Adrenal gland (tissue), 12 donors: ENCODE measurements around the gene TOP2A. TPM values are rescaled to one million over a fixed set of nuclear protein-coding genes. Genes with fewer than 3 reads are reported as not detected.
A peak's percentile ranks its signal among the peaks of the same experiment; 100 is the strongest.

Experiments used
- DNase-seq, 7 donors: peaks; one replicate each; pipeline ENCODE4 v3.0.0-alpha.2; 2019 to 2020
- H3K27ac ChIP-seq, 5 donors: fragments of 200-600 bp; sonication (generic) in 4 of 5; 1 replicate in 3 of 5; 2 replicates in 2 of 5; pipeline versions ENCODE4 v1.5.1 to v1.8.0; 2016 to 2020; ENCODE audit warnings: mild to moderate bottlenecking in 1 of 5
- H3K27me3 ChIP-seq: fragments of 200-600 bp; 2 replicates; pipeline ENCODE4 v1.8.0; 2021
- H3K36me3 ChIP-seq, 2 donors: fragments of 200-600 bp; replicated peaks in 1 of 2; 1 replicate in 1 of 2; 2 replicates in 1 of 2; pipeline versions ENCODE4 v1.5.1 to v1.8.0; 2018 to 2022
- H3K4me1 ChIP-seq, 2 donors: fragments of 200-600 bp; replicated peaks in 1 of 2; 1 replicate in 1 of 2; 2 replicates in 1 of 2; pipeline versions ENCODE4 v1.5.1 to v1.8.0; 2018 to 2021
- H3K4me3 ChIP-seq, 4 donors: fragments of 200-600 bp; sonication (generic) in 3 of 4; one replicate each; pipeline ENCODE4 v1.5.1; 2016 to 2018
- H3K9me3 ChIP-seq, 3 donors: fragments of 200-600 bp; sonication (generic) in 1 of 3; replicated peaks in 1 of 3; 1 replicate in 2 of 3; 2 replicates in 1 of 3; pipeline versions ENCODE4 v1.5.1 to v1.8.0; 2016 to 2021
- POLR2A ChIP-seq, 2 donors: fragments of 450-650 bp; IDR thresholded peaks; one replicate each; pipeline ENCODE4 v1.6.1; 2017; ENCODE audit warnings: antibody characterized with exemption in 2 of 2, mild to moderate bottlenecking in 2 of 2, moderate library complexity in 1 of 2
- WGBS, 4 donors: extraction: QIAGEN DNeasy Blood & Tissue Kit in 2 of 4; methylation state at CpG; one replicate each; pipeline versions ENCODE4 v1.1.5 to v1.1.7; 2013 to 2017; 5-methylcytosine and 5-hydroxymethylcytosine counted together
- intact Hi-C, 2 donors: fragments of 100-400 bp; cut with DNase I; formaldehyde crosslinking; loops; one replicate each; pipeline versions ENCODE4 v1.14.1 to v1.15.0; 2022 to 2023
- polyA plus RNA-seq, 3 donors: library from polyadenylated mRNA; stranded (reverse); fragments of 200-250 nt in 2 of 3; fragments of 350-450 nt in 1 of 3; fragmentation: Illumina TruSeq in 1 of 3; extraction: RNeasy Lipid Tissue Mini Kit (QIAGEN cat#74804) in 1 of 3; gene quantifications; one replicate each; pipeline ENCODE4 v1.2.3, GENCODE V29; 2013 to 2014
- total RNA-seq, 9 donors: library from RNA; depleted of rRNA in 4 of 9; stranded (reverse); fragments of >200 nt in 4 of 9; fragments of 120-200 nt in 1 of 9; fragmentation: NEBNext Ultra II Directional in 1 of 9; extraction: Animal tissue kit (Norgen Biotek cat#: 25700) in 1 of 9; gene quantifications; one replicate each; pipeline versions ENCODE4 v1.1.0 to v1.2.4, GENCODE V29; 2013 to 2023
- TF ChIP-seq, protein P1 (sequence below), 6 experiments: fragments of 450-650 bp in 4 of 6; fragments of 200-600 bp in 2 of 6; sonication (generic) in 1 of 6; IDR thresholded peaks; 1 replicate in 5 of 6; 2 replicates in 1 of 6; pipeline versions ENCODE4 v1.5.1 to v1.8.0; 2016 to 2021; ENCODE audit warnings: antibody characterized with exemption in 6 of 6, mild to moderate bottlenecking in 2 of 6, moderate library complexity in 1 of 6
- donor health status: healthy with polysubstance abuse.
- donor health status: Bipolar disorder and iron deficiency.
- donor health status: DM: yes; HTN: yes; CAD: no.
- donor health status: DM: no; HTN: no; CAD: no.
- donor health status: DM: no; HTN: no; CAD: no.
- donor health status: DM: yes; HTN: yes; CAD: no.

The TOP2A gene
- total and polyA plus RNA-seq, 12 donors, result 0.32 to 51.1 (median 3.8) TPM

DNA sequence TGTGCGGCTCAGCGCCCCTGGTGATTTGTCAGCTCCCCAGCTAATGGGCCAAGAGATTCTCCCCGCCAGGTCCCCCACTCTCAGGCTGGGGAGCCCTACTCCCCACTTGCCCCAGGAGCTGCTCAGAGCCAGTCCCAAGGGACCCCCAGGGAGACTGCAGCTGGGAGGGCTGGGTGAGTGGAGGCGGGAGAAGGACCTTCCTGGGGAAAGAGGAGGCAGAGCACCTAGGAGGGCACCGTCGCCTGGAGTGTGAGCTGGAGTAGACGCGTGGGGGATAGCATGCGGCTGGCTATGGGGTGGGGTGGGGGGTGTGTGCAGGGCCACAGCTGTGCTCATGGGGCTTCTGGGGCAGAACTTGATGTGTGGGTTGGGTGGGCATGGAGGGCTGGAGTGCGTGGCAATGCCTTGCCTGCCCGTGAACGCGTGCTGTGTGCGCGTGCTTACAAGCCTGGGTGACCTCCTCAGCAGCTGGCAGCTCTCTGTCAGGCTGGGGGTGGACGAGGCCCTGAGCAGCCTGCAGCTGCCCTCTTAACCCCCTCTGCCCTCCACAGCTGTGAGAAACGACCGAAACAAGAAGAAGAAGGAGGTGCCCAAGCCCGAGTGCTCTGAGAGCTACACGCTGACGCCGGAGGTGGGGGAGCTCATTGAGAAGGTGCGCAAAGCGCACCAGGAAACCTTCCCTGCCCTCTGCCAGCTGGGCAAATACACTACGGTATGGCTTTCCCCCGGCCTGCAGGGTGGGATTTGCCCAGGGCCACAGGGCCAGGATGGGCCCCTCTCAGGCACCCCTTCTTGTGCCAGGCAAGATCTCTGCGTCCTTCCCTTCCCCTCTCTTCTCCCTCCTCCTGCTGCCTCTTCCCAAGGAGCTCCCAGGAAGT is 66.1 kb downstream of the TOP2A start:
- no peaks in the 10 kb centered on the region for H3K27me3 ChIP-seq
- no peaks in the 10 kb centered on the region for H3K9me3 ChIP-seq
- peaks cover 0 to 46% of the 10 kb centered on the region in 2 donors for H3K36me3 ChIP-seq
- H3K27ac ChIP-seq, result peak overlapping the region in 3 of 5 donors; percentile 1 to 100 (median 72)
- peaks cover 35 to 65% of the 10 kb centered on the region in 2 donors for H3K4me1 ChIP-seq
- TF ChIP-seq POLR2A (IDR thresholded peaks at IDR 0.05), result no peak
- TF ChIP-seq, protein P1, sequence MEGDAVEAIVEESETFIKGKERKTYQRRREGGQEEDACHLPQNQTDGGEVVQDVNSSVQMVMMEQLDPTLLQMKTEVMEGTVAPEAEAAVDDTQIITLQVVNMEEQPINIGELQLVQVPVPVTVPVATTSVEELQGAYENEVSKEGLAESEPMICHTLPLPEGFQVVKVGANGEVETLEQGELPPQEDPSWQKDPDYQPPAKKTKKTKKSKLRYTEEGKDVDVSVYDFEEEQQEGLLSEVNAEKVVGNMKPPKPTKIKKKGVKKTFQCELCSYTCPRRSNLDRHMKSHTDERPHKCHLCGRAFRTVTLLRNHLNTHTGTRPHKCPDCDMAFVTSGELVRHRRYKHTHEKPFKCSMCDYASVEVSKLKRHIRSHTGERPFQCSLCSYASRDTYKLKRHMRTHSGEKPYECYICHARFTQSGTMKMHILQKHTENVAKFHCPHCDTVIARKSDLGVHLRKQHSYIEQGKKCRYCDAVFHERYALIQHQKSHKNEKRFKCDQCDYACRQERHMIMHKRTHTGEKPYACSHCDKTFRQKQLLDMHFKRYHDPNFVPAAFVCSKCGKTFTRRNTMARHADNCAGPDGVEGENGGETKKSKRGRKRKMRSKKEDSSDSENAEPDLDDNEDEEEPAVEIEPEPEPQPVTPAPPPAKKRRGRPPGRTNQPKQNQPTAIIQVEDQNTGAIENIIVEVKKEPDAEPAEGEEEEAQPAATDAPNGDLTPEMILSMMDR (IDR thresholded peaks at IDR 0.05), result no peak
- H3K4me3 ChIP-seq, result no peak overlapping the region
- DNase-seq, result peak in 4 of 7 donors; percentile 24 to 67 (median 30)
- intact Hi-C loops, result loop anchor here (2.0 to 10.0 kb wide), 3 partner anchors 41 to 157 kb away; no protein-coding TSS in a partner anchor
- WGBS, 4 donors, result 75 to 86% (median 83%) methylated on average over 17 to 27 of the region's 27 CpGs

DNA sequence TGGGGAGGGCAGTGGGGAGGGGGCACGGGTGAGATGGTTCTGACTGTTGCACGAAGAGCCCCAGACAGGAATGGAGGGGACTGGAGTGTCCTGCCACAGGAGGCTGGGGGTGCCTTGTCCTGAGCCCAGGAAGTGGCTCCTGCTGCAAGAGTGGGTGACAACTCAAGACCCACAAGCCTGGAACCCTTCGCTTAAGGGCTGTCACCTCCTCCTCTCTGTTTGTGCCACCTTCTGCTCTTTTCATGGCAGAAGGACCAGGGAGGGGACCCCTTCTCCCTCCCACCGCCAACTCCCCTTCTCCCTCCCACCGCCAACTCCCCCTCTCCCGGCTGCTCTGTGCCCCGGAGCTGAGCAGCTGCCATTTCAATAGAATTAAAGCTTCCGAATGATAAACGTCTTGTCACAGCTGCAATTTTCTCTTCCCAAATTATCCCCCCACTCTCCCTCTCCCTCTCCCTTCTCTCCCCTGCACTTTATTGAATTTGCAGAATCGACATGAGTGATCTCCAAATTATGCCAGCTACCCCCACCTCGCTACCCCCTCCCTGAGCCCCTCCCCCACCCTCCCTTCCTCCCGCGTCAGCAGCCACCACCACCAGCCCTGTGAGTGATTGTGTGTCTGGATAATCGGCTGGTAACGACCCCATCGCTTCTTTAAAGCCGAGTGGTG is 66.9 kb downstream of the TOP2A start:
- H3K36me3 ChIP-seq, result peaks cover 0 to 38% of the 10 kb centered on the region in 2 donors
- DNase-seq, result peak in 3 of 7 donors; percentile 21 to 68 (median 29)
- WGBS, 4 donors, result 65 to 73% (median 69%) methylated on average over 15 to 17 of the region's 17 CpGs
- H3K27ac ChIP-seq, result peak overlapping the region in 2 of 5 donors; percentile 90 to 100
- no peaks in the 10 kb centered on the region for H3K27me3 ChIP-seq
- no peak for TF ChIP-seq POLR2A (IDR thresholded peaks at IDR 0.05)
- TF ChIP-seq, protein P1 (IDR thresholded peaks at IDR 0.05), result no peak
- H3K4me3 ChIP-seq, result no peak overlapping the region
- H3K9me3 ChIP-seq, result no peaks in the 10 kb centered on the region
- intact Hi-C loops, result loop anchor here in 1 of 2 donors (10.0 kb wide), 1 partner anchor 156 kb away; no protein-coding TSS in a partner anchor
- peaks cover 43 to 72% of the 10 kb centered on the region in 2 donors for H3K4me1 ChIP-seq

DNA sequence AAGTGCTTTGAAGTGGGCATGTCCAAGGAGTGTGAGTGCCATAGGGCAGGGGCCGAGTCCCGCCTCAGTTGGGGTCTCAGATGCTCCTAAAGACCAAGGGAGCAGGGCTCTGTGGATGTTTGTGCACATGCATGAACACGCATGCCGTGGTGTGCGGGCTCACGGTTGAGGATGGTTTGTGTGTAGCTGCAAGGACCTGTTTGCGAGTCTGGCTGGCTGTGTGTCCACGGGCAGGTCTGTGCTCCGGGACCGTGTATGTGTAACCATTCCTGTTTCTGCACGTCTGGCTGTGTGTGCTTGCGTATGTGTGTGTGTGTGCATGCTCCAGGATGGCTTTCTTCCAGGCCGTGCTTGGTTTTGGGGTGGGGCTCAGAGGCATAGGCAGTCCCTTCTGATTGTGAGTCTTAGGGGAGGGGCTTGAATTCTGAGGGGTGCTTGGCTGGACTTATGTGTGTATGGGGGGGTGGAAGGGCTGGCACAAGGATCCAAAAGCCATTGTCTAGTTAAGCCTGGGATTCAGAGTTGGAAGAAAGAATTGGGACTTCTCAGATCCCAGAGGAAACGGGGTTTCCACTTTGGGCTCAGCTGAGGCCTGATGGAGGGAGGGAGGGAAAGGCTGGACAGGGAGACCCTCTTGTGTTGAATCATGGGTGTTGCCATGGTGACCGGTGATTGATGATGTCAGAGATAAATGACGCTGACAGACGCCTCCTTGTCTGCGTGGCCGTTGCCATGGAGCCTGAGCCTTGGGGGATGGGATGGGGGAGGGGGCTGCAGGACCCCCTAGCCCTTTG is 67.6 kb downstream of the TOP2A start:
- peaks cover 0 to 31% of the 10 kb centered on the region in 2 donors for H3K36me3 ChIP-seq
- H3K27me3 ChIP-seq, result no peaks in the 10 kb centered on the region
- intact Hi-C loops, result loop anchor here in 1 of 2 donors (10.0 kb wide), 1 partner anchor 155 kb away; no protein-coding TSS in a partner anchor
- WGBS, 4 donors, result 54 to 63% (median 55%) methylated on average over 14 to 19 of the region's 19 CpGs
- peak in 4 of 7 donors; percentile 34 to 87 (median 48) for DNase-seq
- no peak overlapping the region for H3K4me3 ChIP-seq
- peak overlapping the region in 2 of 5 donors; percentile 90 to 100 for H3K27ac ChIP-seq
- TF ChIP-seq, protein P1 (IDR thresholded peaks at IDR 0.05), result no peak
- TF ChIP-seq POLR2A (IDR thresholded peaks at IDR 0.05), result no peak
- H3K4me1 ChIP-seq, result peaks cover 49 to 72% of the 10 kb centered on the region in 2 donors
- no peaks in the 10 kb centered on the region for H3K9me3 ChIP-seq
